WTC11 (cell line): ENCODE measurements around the gene ITPR1.

Experiments
- CREM ChIP-seq: sonication (generic); formaldehyde crosslinking; IDR thresholded peaks from 2 replicates; pipeline ENCODE4 v1.8.1; 2022; ENCODE audit warnings: mild to moderate bottlenecking, missing genetic modification reagents, moderate library complexity
- CTCF ChIP-seq: fragments of 200-600 bp; IDR thresholded peaks from 2 replicates; pipeline ENCODE4 v1.8.0; 2022; ENCODE audit warnings: antibody characterized with exemption
- E2F1 ChIP-seq: sonication (generic); formaldehyde crosslinking; IDR thresholded peaks from 2 replicates; pipeline ENCODE4 v1.8.0; 2022; ENCODE audit warnings: mild to moderate bottlenecking, missing genetic modification reagents
- ETV6 ChIP-seq: sonication (generic); formaldehyde crosslinking; IDR thresholded peaks from 2 replicates; pipeline ENCODE4 v1.8.1; 2022; ENCODE audit warnings: mild to moderate bottlenecking, missing genetic modification reagents
- FOXP4 ChIP-seq: sonication (generic); formaldehyde crosslinking; IDR thresholded peaks from 2 replicates; pipeline ENCODE4 v1.8.0; 2022; ENCODE audit warnings: mild to moderate bottlenecking, missing genetic modification reagents
- MLX ChIP-seq: sonication (generic); formaldehyde crosslinking; IDR thresholded peaks from 2 replicates; pipeline ENCODE4 v1.8.1; 2023; ENCODE audit warnings: mild to moderate bottlenecking, missing genetic modification reagents, moderate library complexity
- NR2C2 ChIP-seq: sonication (generic); formaldehyde crosslinking; IDR thresholded peaks from 2 replicates; pipeline ENCODE4 v1.8.0; 2022; ENCODE audit warnings: mild to moderate bottlenecking, missing genetic modification reagents
- OVOL2 ChIP-seq: fragments of 250-450 bp; sonication (Bioruptor Pico); IDR thresholded peaks from 2 replicates; pipeline ENCODE4 v1.9.0; 2021; ENCODE audit warnings: mild to moderate bottlenecking, borderline replicate concordance
- USF2 ChIP-seq: sonication (generic); formaldehyde crosslinking; IDR thresholded peaks from 2 replicates; pipeline ENCODE4 v1.8.1; 2023; ENCODE audit warnings: mild to moderate bottlenecking, missing genetic modification reagents, moderate library complexity
- ZNF263 ChIP-seq: sonication (generic); formaldehyde crosslinking; IDR thresholded peaks from 2 replicates; pipeline ENCODE4 v1.8.1; 2022; ENCODE audit warnings: low read depth, mild to moderate bottlenecking, moderate library complexity, missing genetic modification reagents
- ZNF396 ChIP-seq: fragments of 250-450 bp; sonication (Bioruptor Pico); IDR thresholded peaks from 2 replicates; pipeline ENCODE4 v1.8.0; 2021; ENCODE audit warnings: mild to moderate bottlenecking, moderate library complexity, borderline replicate concordance
- ZNF425 ChIP-seq: fragments of 250-450 bp; sonication (Bioruptor Pico); conservative IDR thresholded peaks from 2 replicates; pipeline ENCODE4 v1.9.0; 2021; ENCODE audit warnings: mild to moderate bottlenecking
- ZNF671 ChIP-seq: fragments of 250-450 bp; sonication (Bioruptor Pico); IDR thresholded peaks from 2 replicates; pipeline ENCODE4 v1.8.0; 2021; ENCODE audit warnings: mild to moderate bottlenecking

GRCh38 chr3:4771243-4771642 lies 278.1 kb downstream of the ITPR1 start:
- no peak for TF ChIP-seq CREM (CRISPR knock-in tag)
- no peak for TF ChIP-seq ETV6 (CRISPR knock-in tag)
- TF ChIP-seq CTCF: no peak
- TF ChIP-seq ZNF671: no peak
- TF ChIP-seq NR2C2 (CRISPR knock-in tag): no peak
- no peak for TF ChIP-seq E2F1 (CRISPR knock-in tag)
- TF ChIP-seq USF2: no peak
- no peak for TF ChIP-seq ZNF425 (CRISPR knock-in tag)
- no peak for TF ChIP-seq ZNF263 (CRISPR knock-in tag)
- no peak for TF ChIP-seq FOXP4
- no peak for TF ChIP-seq ZNF396 (CRISPR knock-in tag)
- no peak for TF ChIP-seq OVOL2 (CRISPR knock-in tag)
- TF ChIP-seq MLX (CRISPR knock-in tag): no peak
